ENCODE data around the gene MYBPC2.
"Not testable (repeated sequence)": the region's sequence is repeated elsewhere in the genome, so short reads cannot be mapped to it uniquely, and the experiment has no call there.

MYBPC2 gene

DNA sequence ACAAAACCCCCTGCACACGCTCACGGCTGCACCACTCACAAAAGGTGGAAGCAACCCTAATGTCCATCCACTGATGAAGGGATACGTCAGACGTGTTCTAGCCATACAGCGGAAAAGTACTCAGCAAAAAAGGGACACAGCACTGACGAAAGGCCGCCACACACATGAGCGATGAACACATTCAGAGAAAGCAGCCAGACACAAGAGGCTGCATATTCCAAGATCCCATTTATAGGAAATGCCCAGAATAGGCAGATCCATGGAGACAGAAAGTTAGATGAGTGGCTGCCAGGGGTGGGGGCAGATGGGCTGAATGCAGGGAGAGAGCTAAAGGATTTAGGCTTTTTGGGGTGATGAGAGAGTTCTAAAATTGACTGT lies 44.8 kb upstream of the MYBPC2 start:
- no peak for DNase-seq (ENCODE audit: low read depth)
- H3K4me3 ChIP-seq (ENCODE audit: low read depth, low read length): no peak overlapping the region
- TF ChIP-seq, protein P1, sequence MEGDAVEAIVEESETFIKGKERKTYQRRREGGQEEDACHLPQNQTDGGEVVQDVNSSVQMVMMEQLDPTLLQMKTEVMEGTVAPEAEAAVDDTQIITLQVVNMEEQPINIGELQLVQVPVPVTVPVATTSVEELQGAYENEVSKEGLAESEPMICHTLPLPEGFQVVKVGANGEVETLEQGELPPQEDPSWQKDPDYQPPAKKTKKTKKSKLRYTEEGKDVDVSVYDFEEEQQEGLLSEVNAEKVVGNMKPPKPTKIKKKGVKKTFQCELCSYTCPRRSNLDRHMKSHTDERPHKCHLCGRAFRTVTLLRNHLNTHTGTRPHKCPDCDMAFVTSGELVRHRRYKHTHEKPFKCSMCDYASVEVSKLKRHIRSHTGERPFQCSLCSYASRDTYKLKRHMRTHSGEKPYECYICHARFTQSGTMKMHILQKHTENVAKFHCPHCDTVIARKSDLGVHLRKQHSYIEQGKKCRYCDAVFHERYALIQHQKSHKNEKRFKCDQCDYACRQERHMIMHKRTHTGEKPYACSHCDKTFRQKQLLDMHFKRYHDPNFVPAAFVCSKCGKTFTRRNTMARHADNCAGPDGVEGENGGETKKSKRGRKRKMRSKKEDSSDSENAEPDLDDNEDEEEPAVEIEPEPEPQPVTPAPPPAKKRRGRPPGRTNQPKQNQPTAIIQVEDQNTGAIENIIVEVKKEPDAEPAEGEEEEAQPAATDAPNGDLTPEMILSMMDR (IDR thresholded peaks at IDR 0.05; ENCODE audit: low read depth, low read length, missing control alignments): no peak

DNA sequence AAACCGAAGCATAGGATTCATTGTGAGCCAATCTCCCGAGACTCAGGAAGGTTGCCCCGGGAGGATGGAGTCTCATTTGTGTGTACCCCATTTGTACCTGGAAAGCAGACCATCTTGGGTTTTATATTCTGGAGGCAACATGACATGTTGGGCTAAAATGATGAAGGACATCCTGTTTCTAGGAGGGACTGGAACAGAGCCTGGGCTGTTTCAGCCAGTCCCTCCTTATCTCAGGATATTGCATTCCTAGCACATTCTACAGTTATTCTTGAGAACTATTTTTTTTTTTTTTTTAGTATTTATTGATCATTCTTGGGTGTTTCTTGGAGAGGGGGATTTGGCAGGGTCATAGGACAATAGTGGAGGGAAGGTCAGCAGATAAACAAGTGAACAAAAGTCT lies 42.4 kb upstream of the MYBPC2 start:
- not testable (repeated sequence) for H3K4me3 ChIP-seq (ENCODE audit: low read depth, low read length); DNase-seq (ENCODE audit: low read depth)

DNA sequence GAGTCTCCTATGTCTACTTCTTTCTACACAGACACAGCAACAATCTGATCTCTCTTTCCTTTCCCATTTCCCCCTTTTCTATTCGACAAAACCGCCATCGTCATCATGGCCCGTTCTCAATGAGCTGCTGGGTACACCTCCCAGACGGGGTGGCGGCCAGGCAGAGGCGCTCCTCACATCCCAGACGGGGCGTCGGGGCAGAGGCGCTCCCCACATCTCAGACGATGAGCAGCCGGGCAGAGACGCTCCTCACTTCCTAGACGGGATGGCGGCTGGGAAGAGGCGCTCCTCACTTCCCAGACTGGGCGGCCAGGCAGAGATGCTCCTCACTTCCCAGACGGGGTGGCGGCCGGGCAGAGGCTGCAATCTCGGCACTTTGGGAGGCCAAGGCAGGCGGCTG lies 41.7 kb upstream of the MYBPC2 start:
- H3K4me3 ChIP-seq (ENCODE audit: low read depth, low read length); DNase-seq (ENCODE audit: low read depth): not testable (repeated sequence)

DNA sequence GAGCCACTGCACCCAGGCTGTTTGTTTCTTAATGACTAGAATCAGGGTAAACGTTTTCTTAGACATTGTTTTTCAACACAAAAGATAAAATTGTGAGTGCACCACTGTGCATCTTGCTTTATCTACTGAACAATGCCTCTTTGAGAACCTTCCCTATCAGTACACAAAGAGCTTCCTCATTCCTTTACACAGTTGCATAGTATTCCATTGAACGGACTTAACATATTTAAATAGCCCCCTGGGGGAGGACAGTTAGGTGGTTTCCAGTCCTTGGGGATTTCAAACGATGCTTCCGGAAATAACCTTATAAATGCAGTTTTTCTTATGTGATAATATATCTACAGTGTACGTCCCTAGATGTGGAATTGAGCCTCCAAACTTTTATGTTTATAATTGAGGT lies 39.9 kb upstream of the MYBPC2 start:
- no peak for DNase-seq (ENCODE audit: low read depth)
- TF ChIP-seq, protein P1 (IDR thresholded peaks at IDR 0.05; ENCODE audit: low read depth, low read length, missing control alignments): no peak
- no peak overlapping the region for H3K4me3 ChIP-seq (ENCODE audit: low read depth, low read length)

DNA sequence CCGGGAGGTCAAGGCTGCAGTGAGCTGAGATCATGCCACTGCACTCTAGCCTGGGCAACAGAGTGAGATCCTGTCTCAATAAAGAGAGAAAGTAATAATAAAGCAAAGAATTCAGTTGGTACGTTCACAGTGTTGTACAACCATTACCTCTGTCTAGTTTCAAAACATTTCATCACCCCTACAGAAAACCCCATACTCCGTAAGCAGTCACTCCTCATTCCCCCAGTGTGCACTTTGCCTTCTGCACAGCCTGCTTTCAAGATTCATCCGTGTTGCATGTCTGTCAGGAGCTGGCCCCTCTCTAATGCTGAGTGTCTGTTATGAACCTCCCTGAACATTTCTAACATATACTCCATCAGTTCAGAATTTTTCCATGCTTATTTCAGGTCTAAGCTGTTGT lies 39.1 kb upstream of the MYBPC2 start:
- no peak for DNase-seq (ENCODE audit: low read depth)
- H3K4me3 ChIP-seq (ENCODE audit: low read depth, low read length): no peak overlapping the region
- TF ChIP-seq, protein P1 (IDR thresholded peaks at IDR 0.05; ENCODE audit: low read depth, low read length, missing control alignments): no peak

DNA sequence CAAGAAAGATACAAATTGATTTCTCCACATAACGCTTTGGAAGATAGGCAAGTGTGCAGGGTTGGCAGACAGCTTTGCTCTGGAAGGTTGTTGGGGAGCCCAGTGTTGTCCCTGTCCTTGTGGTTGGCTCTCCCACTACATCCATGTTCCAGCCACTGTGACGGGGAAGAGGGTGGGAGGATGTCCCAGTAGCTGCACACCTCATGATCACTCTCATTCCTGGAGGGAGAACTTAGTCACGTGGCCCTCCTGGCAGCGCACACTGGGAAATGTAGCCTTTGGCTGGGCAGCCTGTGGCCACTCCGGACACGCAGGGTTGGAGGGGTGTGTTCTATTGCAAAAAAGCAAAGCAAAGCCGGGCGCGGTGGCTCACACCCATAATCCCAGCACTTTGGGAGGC lies 38.7 kb upstream of the MYBPC2 start:
- no peak overlapping the region for H3K4me3 ChIP-seq (ENCODE audit: low read depth, low read length)
- TF ChIP-seq, protein P1 (IDR thresholded peaks at IDR 0.05; ENCODE audit: low read depth, low read length, missing control alignments): no peak

DNA sequence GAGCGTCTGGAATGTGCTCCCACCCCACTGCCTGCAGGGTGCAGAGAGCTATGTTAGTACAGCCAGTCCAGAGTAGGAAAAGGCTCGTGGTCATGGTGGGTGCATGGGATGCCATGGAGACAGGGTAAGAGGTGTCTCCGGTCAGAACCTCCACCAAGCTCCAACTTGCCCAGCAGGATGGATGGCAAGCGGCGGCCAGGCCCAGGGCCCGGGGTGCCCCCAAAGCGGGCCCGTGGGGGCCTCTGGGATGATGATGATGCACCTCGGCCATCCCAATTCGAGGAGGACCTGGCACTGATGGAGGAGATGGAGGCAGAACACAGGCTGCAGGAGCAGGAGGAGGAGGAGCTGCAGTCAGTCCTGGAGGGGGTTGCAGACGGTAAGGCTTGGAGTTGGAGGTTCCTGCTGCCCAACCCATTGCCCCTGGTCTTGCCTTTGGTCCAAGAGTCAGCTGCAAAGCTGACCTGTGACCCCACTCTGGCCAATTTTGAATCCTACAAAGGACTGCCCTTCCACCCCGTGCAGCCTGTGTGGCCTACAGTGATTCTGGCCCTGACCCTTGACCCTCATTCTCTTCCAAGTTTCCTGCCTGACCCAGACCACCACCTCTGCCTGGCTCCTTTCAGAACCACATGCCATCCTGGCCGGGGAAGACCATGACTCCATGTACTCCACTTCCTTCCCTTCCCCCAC lies 33.9 kb upstream of the MYBPC2 start:
- H3K4me3 ChIP-seq (ENCODE audit: low read depth, low read length): no peak overlapping the region
- TF ChIP-seq, protein P1 (IDR thresholded peaks at IDR 0.05; ENCODE audit: low read depth, low read length, missing control alignments): no peak
- no peak for DNase-seq (ENCODE audit: low read depth)

More for the DNA sequence above, 38.7 kb upstream of the MYBPC2 start:
- DNase-seq (ENCODE audit: low read depth): no peak

DNA sequence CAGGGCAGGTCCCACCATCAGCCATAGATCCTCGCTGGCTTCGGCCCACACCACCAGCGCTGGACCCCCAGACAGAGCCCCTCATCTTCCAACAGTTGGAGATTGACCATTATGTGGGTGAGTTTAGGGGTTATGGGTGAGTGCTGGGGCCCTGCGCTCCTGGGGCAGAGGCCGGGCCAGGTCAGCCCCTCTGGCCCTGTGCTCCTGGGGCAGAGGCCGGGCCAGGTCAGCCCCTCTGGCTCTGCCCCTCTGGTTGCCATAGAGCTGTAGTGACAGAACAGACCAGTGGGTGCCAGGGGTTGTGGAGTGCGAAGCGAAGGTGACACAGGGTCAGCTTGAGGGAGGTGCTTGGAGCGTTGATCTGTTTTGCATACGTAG lies 33.3 kb upstream of the MYBPC2 start:
- H3K4me3 ChIP-seq (ENCODE audit: low read depth, low read length): no peak overlapping the region
- no peak for DNase-seq (ENCODE audit: low read depth)
- TF ChIP-seq, protein P1 (IDR thresholded peaks at IDR 0.05; ENCODE audit: low read depth, low read length, missing control alignments): no peak

All from GM12864 (cell line).